PC-9 (cell line): ENCODE measurements around the gene RAD9A. TPM values are rescaled to one million over a fixed set of nuclear protein-coding genes. Genes with fewer than 3 reads are reported as not detected.
A peak's percentile ranks its signal among the peaks of the same experiment; 100 is the strongest.

Experiments
- BruUV-seq: library from RNA; stranded (reverse); fragments of 400-500 nt; replicated peaks from 2 replicates; lab custom pipeline; 2021; lab: Mats Ljungman, UMichigan
- CTCF ChIA-PET: fragments of 300-600 bp; sonication (Branson Sonifier 250); formaldehyde crosslinking; loops from one replicate; lab custom pipeline; 2022; ENCODE audit warnings: antibody characterized with exemption; lab: Charles Lee
- POLR2A ChIA-PET: fragments of 300-600 bp; sonication (Branson Sonifier 250); formaldehyde crosslinking; loops from one replicate; lab custom pipeline; 2022; ENCODE audit warnings: antibody characterized with exemption; ENCODE audit not compliant: unreplicated experiment; lab: Charles Lee
- DNase-seq, 2 experiments: peaks; one replicate each; pipeline versions ENCODE4 v3.0.0 to v3.0.0-alpha.2; 2015 to 2022; ENCODE audit warnings: mixed read lengths in 1 of 2
- H2AFZ ChIP-seq: fragments of 200-600 bp; sonication (generic); 2 replicates; pipeline ENCODE4 v1.8.1; 2017; ENCODE audit warnings: antibody characterized with exemption
- H3F3A ChIP-seq: fragments of 200-600 bp; sonication (generic); 2 replicates; pipeline ENCODE4 v1.8.1; 2017; ENCODE audit warnings: antibody characterized with exemption, mild to moderate bottlenecking, low read depth; ENCODE audit not compliant: insufficient read depth
- H3K27ac ChIP-seq: fragments of 200-600 bp; sonication (generic); 2 replicates; pipeline ENCODE4 v1.6.1; 2016; ENCODE audit warnings: mixed run types
- H3K27me3 ChIP-seq: fragments of 200-600 bp; sonication (generic); 2 replicates; pipeline ENCODE4 v1.6.1; 2016; ENCODE audit warnings: low read depth, mixed run types; ENCODE audit not compliant: insufficient read depth
- H3K36me3 ChIP-seq: fragments of 200-600 bp; sonication (generic); 2 replicates; pipeline ENCODE4 v1.6.1; 2016; ENCODE audit warnings: low read depth, mixed run types
- H3K4me1 ChIP-seq: fragments of 200-600 bp; sonication (generic); replicated peaks from 2 replicates; pipeline ENCODE4 v1.6.1; 2016; ENCODE audit warnings: mixed run types; ENCODE audit not compliant: insufficient read depth
- H3K4me2 ChIP-seq: fragments of 200-600 bp; sonication (generic); 2 replicates; pipeline ENCODE4 v1.6.1; 2017; ENCODE audit warnings: mixed run types
- H3K4me3 ChIP-seq: fragments of 200-600 bp; sonication (generic); 2 replicates; pipeline ENCODE4 v1.6.1; 2016; ENCODE audit warnings: mixed run types
- H3K79me2 ChIP-seq: fragments of 200-600 bp; sonication (generic); 2 replicates; pipeline ENCODE4 v1.6.1; 2017; ENCODE audit warnings: low read depth, mixed run types
- H3K9me2 ChIP-seq: fragments of 200-600 bp; sonication (generic); 2 replicates; pipeline ENCODE4 v1.8.1; 2017; ENCODE audit warnings: mild to moderate bottlenecking; ENCODE audit not compliant: insufficient read depth
- H3K9me3 ChIP-seq: fragments of 200-600 bp; sonication (generic); 2 replicates; pipeline ENCODE4 v1.8.1; 2016; ENCODE audit warnings: low read depth; ENCODE audit not compliant: insufficient read depth
- H4K20me1 ChIP-seq: fragments of 200-600 bp; sonication (generic); 2 replicates; pipeline ENCODE4 v1.8.1; 2017; ENCODE audit not compliant: insufficient read depth
- CTCF ChIP-seq: fragments of 200-600 bp; sonication (generic); conservative IDR thresholded peaks from 2 replicates; pipeline ENCODE4 v1.6.1; 2017; ENCODE audit warnings: mixed run types, antibody characterized with exemption, mild to moderate bottlenecking, moderate library complexity
- EZH2 ChIP-seq: fragments of 200-600 bp; sonication (generic); IDR thresholded peaks from 2 replicates; pipeline ENCODE4 v1.8.0; 2017; ENCODE audit warnings: antibody characterized with exemption, low read depth
- intact Hi-C: fragments of 100-400 bp; cut with micrococcal nuclease; formaldehyde crosslinking; loops from one replicate; pipeline ENCODE4 v1.10.0; 2022; ENCODE audit not compliant: unreplicated experiment
- total RNA-seq: library from RNA; stranded (reverse); gene quantifications from 2 replicates; pipeline ENCODE4 v1.2.3, GENCODE V29; 2021

Gene RAD9A
- total RNA-seq, 1 experiment from 2014 or later = 62.8 TPM

- H3K4me2 ChIP-seq = peak overlapping the region; percentile 96
- POLR2A ChIA-PET = interaction anchor here (0.5 to 1.0 kb wide), 8 partner anchors 10 to 776 kb away, joined by 3 to 26 read pairs (median 4); partner anchors contain the start of genes PPP1CA and RBM14
- no TSS peak for BruUV-seq
Observed at GRCh38 chr11:67392183-67392715, 463 bp downstream of the RAD9A start.

GRCh38 chr11:67393437-67393836 lies 1.7 kb downstream of the RAD9A start:
- CTCF ChIA-PET = no interaction called here
- Histone ChIP-seq H3F3A (peaks cover 41% of the 10 kb centered on the region), H3K4me1 (peaks cover 12% of the 10 kb centered on the region; the same call in 1 of the 2 replicates), H3K27me3 (no peaks in the 10 kb centered on the region), H4K20me1 (peaks cover 3% of the 10 kb centered on the region; the same call in 1 of the 2 replicates), H3K4me2 (no peak overlapping the region), H3K4me3 (no peak overlapping the region), H2AFZ (no peak overlapping the region), H3K36me3 (0 out of 2 replicates have a peak, but pooled peaks cover 1% of the 10 kb centered on the region), H3K9me3 (no peaks in the 10 kb centered on the region), H3K79me2 (peaks cover 21% of the 10 kb centered on the region), H3K27ac (no peak overlapping the region), H3K9me2 (no peaks in the 10 kb centered on the region)
- intact Hi-C loops = no loop called here
- TF ChIP-seq EZH2 (no peak), CTCF (no peak)
- BruUV-seq = no TSS peak
- DNase-seq = no peak
- POLR2A ChIA-PET = no interaction called here

More at GRCh38 chr11:67392183-67392715, 463 bp downstream of the RAD9A start:
- Histone ChIP-seq H3K79me2 (peaks cover 21% of the 10 kb centered on the region), H3K4me1 (peaks cover 12% of the 10 kb centered on the region; the same call in 1 of the 2 replicates), H3F3A (peaks cover 31% of the 10 kb centered on the region), H2AFZ (peak overlapping the region; percentile 91), H4K20me1 (no peaks in the 10 kb centered on the region; the same call in 1 of the 2 replicates), H3K9me2 (no peaks in the 10 kb centered on the region), H3K27ac (no peak overlapping the region), H3K9me3 (no peaks in the 10 kb centered on the region), H3K4me3 (peak overlapping the region; percentile 89), H3K36me3 (no peaks in the 10 kb centered on the region), H3K27me3 (no peaks in the 10 kb centered on the region)
- CTCF ChIA-PET = interaction anchor here (0.6 to 1.4 kb wide), 3 partner anchors 10 to 46 kb away, joined by 3 to 28 read pairs (median 5); partner anchors contain the start of gene PPP1CA
- intact Hi-C loops = no loop called here
- TF ChIP-seq CTCF (no peak), EZH2 (no peak)
- peak in 1 of 2 experiments; percentile 43 for DNase-seq

GRCh38 chr11:67393990-67394389 lies 2.2 kb downstream of the RAD9A start:
- intact Hi-C loops = no loop called here
- Histone ChIP-seq H4K20me1 (peaks cover 3% of the 10 kb centered on the region; the same call in 1 of the 2 replicates), H3K27ac (no peak overlapping the region), H3K27me3 (no peaks in the 10 kb centered on the region), H3K4me1 (peaks cover 12% of the 10 kb centered on the region; the same call in 1 of the 2 replicates), H3K9me2 (no peaks in the 10 kb centered on the region), H3K4me3 (no peak overlapping the region), H3K4me2 (no peak overlapping the region), H3K79me2 (peaks cover 21% of the 10 kb centered on the region), H2AFZ (no peak overlapping the region), H3F3A (peaks cover 42% of the 10 kb centered on the region), H3K9me3 (no peaks in the 10 kb centered on the region), H3K36me3 (0 out of 2 replicates have a peak, but pooled peaks cover 6% of the 10 kb centered on the region)
- TF ChIP-seq EZH2 (no peak), CTCF (no peak)
- ChIA-PET POLR2A (interaction anchor here (0.6 to 0.8 kb wide), 2 partner anchors 48 to 89 kb away, joined by 5 to 16 read pairs; partner anchors contain the start of gene AIP), CTCF (interaction anchor here (0.6 kb wide), 1 partner anchor 9 kb away, joined by 7 read pairs; no protein-coding TSS in a partner anchor)
- no peak for DNase-seq
- no TSS peak for BruUV-seq
